ENCODE data around the gene PGBD5. TPM values are rescaled to one million over a fixed set of nuclear protein-coding genes. Genes with fewer than 3 reads are reported as not detected.

The PGBD5 gene
- polyA plus RNA-seq, 1 donor (not counting 4 experiments of a cell fraction or from before 2014, with no cell fraction given): 0.28 TPM

DNA sequence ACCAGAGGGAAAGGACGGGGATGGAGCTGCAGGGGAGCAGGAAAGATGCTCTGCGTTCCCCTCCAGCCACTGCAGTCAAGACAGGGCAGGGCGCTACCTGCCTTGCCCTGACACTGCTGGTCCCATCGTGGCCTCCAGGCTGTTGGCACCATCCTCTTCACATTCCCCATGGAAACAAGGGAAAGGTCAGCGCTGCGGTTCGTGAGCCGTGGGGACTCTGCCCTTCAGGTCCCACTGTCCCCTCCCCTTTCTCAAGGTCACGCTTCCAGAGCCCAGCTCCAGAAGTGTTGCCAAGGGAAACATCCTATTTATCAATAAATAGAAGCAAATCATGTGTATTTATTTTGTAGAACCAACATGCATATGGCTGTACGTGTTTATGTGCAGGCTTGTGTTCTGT lies 56.0 kb downstream of the PGBD5 start:
- no peak overlapping the region for H2AFZ ChIP-seq (ENCODE audit: control insufficient read depth, low read length)
- no peaks in the 10 kb centered on the region for H3K4me1 ChIP-seq (ENCODE audit: control insufficient read depth, extremely low read depth, insufficient read depth, low read length)
- H3K4me2 ChIP-seq (ENCODE audit: control insufficient read depth, extremely low read depth, insufficient read depth, low read depth, low read length): no peak overlapping the region
- H3K79me2 ChIP-seq (ENCODE audit: control insufficient read depth, insufficient read depth, low read length): no peaks in the 10 kb centered on the region
- no peaks in the 10 kb centered on the region for H3K36me3 ChIP-seq (ENCODE audit: control insufficient read depth in 2 of 2, extremely low read depth in 1 of 2, insufficient read depth in 2 of 2, low read length in 2 of 2)
- no peak overlapping the region for H3K4me3 ChIP-seq (ENCODE audit: control insufficient read depth in 2 of 3, extremely low read depth in 1 of 3, insufficient read depth in 2 of 3, low read depth in 1 of 3, low read length in 3 of 3)
- H3K27ac ChIP-seq (ENCODE audit: control insufficient read depth, insufficient read depth, low read length): no peak overlapping the region
- dilution Hi-C loops (cut with MboI; ENCODE audit: extremely low pct_ligation_motif_present, low sequenced_read_pairs): no loop called here
- peaks cover 23% of the 10 kb centered on the region for H3K27me3 ChIP-seq (ENCODE audit: control insufficient read depth, extremely low read depth, insufficient read depth, low read length)
- H4K20me1 ChIP-seq (ENCODE audit: control insufficient read depth, extremely low read depth, insufficient read depth, low read length): no peaks in the 10 kb centered on the region
- no peak for DNase-seq (ENCODE audit: low read depth, low spot score)
- TF ChIP-seq EZH2 (IDR thresholded peaks at IDR 0.05; ENCODE audit: low read length): no peak
- TF ChIP-seq, protein P1, sequence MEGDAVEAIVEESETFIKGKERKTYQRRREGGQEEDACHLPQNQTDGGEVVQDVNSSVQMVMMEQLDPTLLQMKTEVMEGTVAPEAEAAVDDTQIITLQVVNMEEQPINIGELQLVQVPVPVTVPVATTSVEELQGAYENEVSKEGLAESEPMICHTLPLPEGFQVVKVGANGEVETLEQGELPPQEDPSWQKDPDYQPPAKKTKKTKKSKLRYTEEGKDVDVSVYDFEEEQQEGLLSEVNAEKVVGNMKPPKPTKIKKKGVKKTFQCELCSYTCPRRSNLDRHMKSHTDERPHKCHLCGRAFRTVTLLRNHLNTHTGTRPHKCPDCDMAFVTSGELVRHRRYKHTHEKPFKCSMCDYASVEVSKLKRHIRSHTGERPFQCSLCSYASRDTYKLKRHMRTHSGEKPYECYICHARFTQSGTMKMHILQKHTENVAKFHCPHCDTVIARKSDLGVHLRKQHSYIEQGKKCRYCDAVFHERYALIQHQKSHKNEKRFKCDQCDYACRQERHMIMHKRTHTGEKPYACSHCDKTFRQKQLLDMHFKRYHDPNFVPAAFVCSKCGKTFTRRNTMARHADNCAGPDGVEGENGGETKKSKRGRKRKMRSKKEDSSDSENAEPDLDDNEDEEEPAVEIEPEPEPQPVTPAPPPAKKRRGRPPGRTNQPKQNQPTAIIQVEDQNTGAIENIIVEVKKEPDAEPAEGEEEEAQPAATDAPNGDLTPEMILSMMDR (optimal IDR thresholded peaks at IDR 0.05 in 1 of 3, IDR thresholded peaks at IDR 0.05 in 1 of 3, conservative IDR thresholded peaks at IDR 0.05 in 1 of 3; ENCODE audit: extremely low read depth in 1 of 3, insufficient read depth in 2 of 3, low read length in 3 of 3): no peak
- no peaks in the 10 kb centered on the region for H3K9me3 ChIP-seq (ENCODE audit: control insufficient read depth, low read depth, low read length)
- FAIRE-seq: no peak
- no peak overlapping the region for H3K9ac ChIP-seq (ENCODE audit: control insufficient read depth, extremely low read depth, insufficient read depth, low read length)
- H3K9me1 ChIP-seq (ENCODE audit: control insufficient read depth, extremely low read depth, insufficient read depth, low read length): no peaks in the 10 kb centered on the region

DNA sequence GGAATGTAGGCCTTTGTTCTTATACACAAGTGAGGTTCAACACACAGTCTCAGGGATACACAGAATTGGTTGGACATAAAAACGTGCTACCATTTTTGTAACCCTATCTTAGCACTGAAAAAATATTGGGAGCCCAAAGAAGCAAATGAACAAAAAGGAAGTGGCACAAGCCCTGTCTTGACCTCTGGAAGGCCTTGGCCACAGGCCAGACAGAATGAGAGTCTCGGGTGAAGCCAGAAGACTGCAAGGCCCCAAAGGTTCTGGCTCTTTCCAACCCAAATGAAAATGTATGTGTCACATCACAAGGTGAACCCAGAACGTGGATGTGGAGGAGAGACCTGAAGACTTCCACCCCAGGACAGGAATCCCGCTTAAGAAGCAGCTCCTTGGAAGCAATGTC lies 57.3 kb downstream of the PGBD5 start:
- TF ChIP-seq EZH2 (IDR thresholded peaks at IDR 0.05; ENCODE audit: low read length): no peak
- TF ChIP-seq, protein P1 (optimal IDR thresholded peaks at IDR 0.05 in 1 of 3, IDR thresholded peaks at IDR 0.05 in 1 of 3, conservative IDR thresholded peaks at IDR 0.05 in 1 of 3; ENCODE audit: extremely low read depth in 1 of 3, insufficient read depth in 2 of 3, low read length in 3 of 3): no peak
- H3K4me1 ChIP-seq (ENCODE audit: control insufficient read depth, extremely low read depth, insufficient read depth, low read length): no peaks in the 10 kb centered on the region
- H3K4me2 ChIP-seq (ENCODE audit: control insufficient read depth, extremely low read depth, insufficient read depth, low read depth, low read length): no peak overlapping the region
- no peaks in the 10 kb centered on the region for H3K36me3 ChIP-seq (ENCODE audit: control insufficient read depth in 2 of 2, extremely low read depth in 1 of 2, insufficient read depth in 2 of 2, low read length in 2 of 2)
- no peak for DNase-seq (ENCODE audit: low read depth, low spot score)
- H3K27me3 ChIP-seq (ENCODE audit: control insufficient read depth, extremely low read depth, insufficient read depth, low read length): peaks cover 27% of the 10 kb centered on the region
- no peaks in the 10 kb centered on the region for H4K20me1 ChIP-seq (ENCODE audit: control insufficient read depth, extremely low read depth, insufficient read depth, low read length)
- no peak overlapping the region for H2AFZ ChIP-seq (ENCODE audit: control insufficient read depth, low read length)
- H3K9me3 ChIP-seq (ENCODE audit: control insufficient read depth, low read depth, low read length): no peaks in the 10 kb centered on the region
- no peak overlapping the region for H3K27ac ChIP-seq (ENCODE audit: control insufficient read depth, insufficient read depth, low read length)
- no peak overlapping the region for H3K4me3 ChIP-seq (ENCODE audit: control insufficient read depth in 2 of 3, extremely low read depth in 1 of 3, insufficient read depth in 2 of 3, low read depth in 1 of 3, low read length in 3 of 3)
- FAIRE-seq: no peak
- no peaks in the 10 kb centered on the region for H3K9me1 ChIP-seq (ENCODE audit: control insufficient read depth, extremely low read depth, insufficient read depth, low read length)
- no peak overlapping the region for H3K9ac ChIP-seq (ENCODE audit: control insufficient read depth, extremely low read depth, insufficient read depth, low read length)
- H3K79me2 ChIP-seq (ENCODE audit: control insufficient read depth, insufficient read depth, low read length): no peaks in the 10 kb centered on the region
- dilution Hi-C loops (cut with MboI; ENCODE audit: extremely low pct_ligation_motif_present, low sequenced_read_pairs): no loop called here

All from keratinocyte (primary cell).